Lower leg skin (tissue), 3 donors: ENCODE data around the gene SERINC5.

Experiments used
- CTCF ChIP-seq, 3 donors: fragments of 450-650 bp; IDR thresholded peaks; one replicate each; pipeline ENCODE4 v1.5.1; 2016; ENCODE audit warnings: antibody characterized with exemption in 3 of 3, mild to moderate bottlenecking in 3 of 3, moderate library complexity in 2 of 3
- POLR2A ChIP-seq, 2 donors: fragments of 450-650 bp; IDR thresholded peaks; one replicate each; pipeline ENCODE4 v1.6.1; 2016 to 2017; ENCODE audit warnings: antibody characterized with exemption in 2 of 2, mild to moderate bottlenecking in 1 of 2, moderate library complexity in 1 of 2

- TF ChIP-seq CTCF (IDR thresholded peaks at IDR 0.05), result no peak
- TF ChIP-seq POLR2A (IDR thresholded peaks at IDR 0.05), result no peak
Observed at GRCh38 chr5:80282054-80282453, 26.2 kb upstream of the SERINC5 start.
